Upper lobe of left lung (tissue), 6 donors: ENCODE measurements around the gene COX10. TPM values are rescaled to one million over a fixed set of nuclear protein-coding genes. Genes with fewer than 3 reads are reported as not detected.

Experiments used
- ATAC-seq, 2 donors: fragments of 200-7000 bp; cut with Tn5 transposase; one replicate each; pipeline ENCODE4 v1.9.1; 2022; ENCODE audit warnings: mild to moderate bottlenecking in 2 of 2, moderate library complexity in 2 of 2; ENCODE audit not compliant: low FRiP score in 2 of 2
- DNase-seq, 2 donors: peaks; one replicate each; pipeline ENCODE4 v3.0.0-alpha.2; 2019 to 2020
- H3K27ac ChIP-seq, 4 donors: fragments of 200-600 bp; sonication (generic); one replicate each; pipeline ENCODE4 v1.5.1; 2016 to 2019
- H3K27me3 ChIP-seq, 4 donors: fragments of 200-600 bp; sonication (generic); one replicate each; pipeline ENCODE4 v1.5.1; 2017 to 2019
- H3K36me3 ChIP-seq, 4 donors: fragments of 200-600 bp; sonication (generic); one replicate each; pipeline ENCODE4 v1.5.1; 2016 to 2019
- H3K4me1 ChIP-seq, 4 donors: fragments of 200-600 bp; sonication (generic); one replicate each; pipeline ENCODE4 v1.5.1; 2018 to 2019
- H3K4me3 ChIP-seq, 4 donors: fragments of 200-600 bp; sonication (generic); one replicate each; pipeline ENCODE4 v1.5.1; 2017 to 2019; ENCODE audit warnings: mild to moderate bottlenecking in 2 of 4, moderate library complexity in 1 of 4
- H3K9me3 ChIP-seq, 4 donors: fragments of 200-600 bp; sonication (generic); one replicate each; pipeline ENCODE4 v1.5.1; 2018 to 2019
- CTCF ChIP-seq, 6 experiments: fragments of 450-650 bp in 4 of 6; fragments of 200-600 bp in 2 of 6; sonication (generic) in 2 of 6; IDR thresholded peaks; one replicate each; pipeline ENCODE4 v1.5.1; 2016 to 2019; ENCODE audit warnings: antibody characterized with exemption in 6 of 6
- EP300 ChIP-seq, 4 donors: sonication (generic); formaldehyde crosslinking; IDR thresholded peaks; one replicate each; pipeline ENCODE4 v1.5.1; 2017; ENCODE audit warnings: antibody characterized with exemption in 4 of 4, control low read depth in 2 of 4
- POLR2A ChIP-seq, 4 donors: fragments of 450-650 bp; IDR thresholded peaks; one replicate each; pipeline ENCODE4 v1.5.1; 2016 to 2017; ENCODE audit warnings: antibody characterized with exemption in 4 of 4, mild to moderate bottlenecking in 2 of 4
- POLR2AphosphoS5 ChIP-seq, 2 donors: sonication (generic); formaldehyde crosslinking; IDR thresholded peaks; one replicate each; pipeline ENCODE4 v1.5.1; 2017; ENCODE audit warnings: antibody characterized with exemption in 2 of 2
- WGBS, 2 donors: methylation state at CpG; one replicate each; pipeline ENCODE4 v1.1.5; 2017 to 2018; 5-methylcytosine and 5-hydroxymethylcytosine counted together
- total RNA-seq, 6 donors: library from RNA; depleted of rRNA in 4 of 6; stranded (reverse); fragments of >200 nt in 4 of 6; gene quantifications; one replicate each; pipeline versions ENCODE4 v1.1.0 to v1.2.1, GENCODE V29; 2016 to 2021
- donor health status: DM: no; HTN: no; CAD: no; lungs with moderate emphysema.
- donor health status: DM: no; HTN: yes; CAD: no; lungs with severe emphysema.

Gene COX10
- total RNA-seq, 6 donors from 2014 or later, result 6.0 to 26.7 (median 16.3) TPM

- WGBS, 2 donors, result 56 to 71% methylated on average over 1 of the region's 1 CpG
- Histone ChIP-seq H3K36me3 (peaks cover 0 to 12% (median 10%) of the 10 kb centered on the region in 4 donors), H3K4me3 (no peak overlapping the region), H3K4me1 (peaks cover 0 to 4% (median 0%) of the 10 kb centered on the region in 4 donors), H3K27me3 (no peaks in the 10 kb centered on the region), H3K9me3 (no peaks in the 10 kb centered on the region), H3K27ac (no peak overlapping the region)
- ATAC-seq (no peak), DNase-seq (no peak)
- no peak for TF ChIP-seq EP300 (IDR thresholded peaks at IDR 0.05)
- no peak for TF ChIP-seq POLR2A (IDR thresholded peaks at IDR 0.05)
These were observed 31.9 kb upstream of the COX10 start for GRCh38 chr17:14037453-14037852.

GRCh38 chr17:14038206-14038605 lies 31.1 kb upstream of the COX10 start:
- peaks cover 0 to 4% (median 0%) of the 10 kb centered on the region in 4 donors for H3K4me1 ChIP-seq
- H3K27ac ChIP-seq, result no peak overlapping the region
- no peak for TF ChIP-seq EP300 (IDR thresholded peaks at IDR 0.05)
- no peak for TF ChIP-seq POLR2AphosphoS5 (IDR thresholded peaks at IDR 0.05)
- no peak for TF ChIP-seq POLR2A (IDR thresholded peaks at IDR 0.05)
- TF ChIP-seq CTCF (IDR thresholded peaks at IDR 0.05), result no peak
- 31 to 37% methylated on average over 1 of the region's 1 CpG for WGBS, 2 donors
- no peaks in the 10 kb centered on the region for H3K27me3 ChIP-seq
- no peaks in the 10 kb centered on the region for H3K9me3 ChIP-seq
- H3K36me3 ChIP-seq, result peaks cover 0 to 9% (median 5%) of the 10 kb centered on the region in 4 donors
- no peak for ATAC-seq
- no peak overlapping the region for H3K4me3 ChIP-seq
- no peak for DNase-seq

GRCh38 chr17:14042411-14042810 lies 26.9 kb upstream of the COX10 start:
- TF ChIP-seq CTCF (IDR thresholded peaks at IDR 0.05) (no peak), EP300 (IDR thresholded peaks at IDR 0.05) (no peak), POLR2AphosphoS5 (IDR thresholded peaks at IDR 0.05) (no peak), POLR2A (IDR thresholded peaks at IDR 0.05) (no peak)
- no peak overlapping the region for H3K27ac ChIP-seq
- H3K36me3 ChIP-seq, result no peaks in the 10 kb centered on the region
- H3K4me1 ChIP-seq, result peaks cover 0 to 4% (median 0%) of the 10 kb centered on the region in 4 donors
- no peak overlapping the region for H3K4me3 ChIP-seq
- no peaks in the 10 kb centered on the region for H3K27me3 ChIP-seq
- no peaks in the 10 kb centered on the region for H3K9me3 ChIP-seq
- 82 to 84% methylated on average over 4 of the region's 4 CpGs for WGBS, 2 donors
- DNase-seq, result no peak
- no peak for ATAC-seq

GRCh38 chr17:14044702-14045101 lies 24.6 kb upstream of the COX10 start:
- no peak overlapping the region for H3K4me3 ChIP-seq
- no peaks in the 10 kb centered on the region for H3K36me3 ChIP-seq
- 87% methylated on average over 1 of the region's 1 CpG for WGBS, 2 donors
- TF ChIP-seq EP300 (IDR thresholded peaks at IDR 0.05) (no peak), CTCF (IDR thresholded peaks at IDR 0.05) (no peak), POLR2A (IDR thresholded peaks at IDR 0.05) (no peak), POLR2AphosphoS5 (IDR thresholded peaks at IDR 0.05) (no peak)
- no peak for ATAC-seq
- H3K27me3 ChIP-seq, result no peaks in the 10 kb centered on the region
- DNase-seq, result no peak
- H3K27ac ChIP-seq, result no peak overlapping the region
- no peaks in the 10 kb centered on the region for H3K9me3 ChIP-seq
- no peaks in the 10 kb centered on the region for H3K4me1 ChIP-seq

- Histone ChIP-seq H3K9me3 (no peaks in the 10 kb centered on the region), H3K36me3 (peaks cover 0 to 7% (median 3%) of the 10 kb centered on the region in 4 donors), H3K27ac (no peak overlapping the region), H3K27me3 (no peaks in the 10 kb centered on the region), H3K4me1 (no peaks in the 10 kb centered on the region), H3K4me3 (no peak overlapping the region)
- no peak for TF ChIP-seq EP300 (IDR thresholded peaks at IDR 0.05)
- WGBS, 2 donors, result 86 to 96% methylated on average over 6 of the region's 6 CpGs
- ATAC-seq, result no peak
- DNase-seq, result no peak
These were observed 22.3 kb upstream of the COX10 start for GRCh38 chr17:14046978-14047377.

- Histone ChIP-seq H3K9me3 (no peaks in the 10 kb centered on the region), H3K4me3 (no peak overlapping the region), H3K27ac (no peak overlapping the region), H3K4me1 (no peaks in the 10 kb centered on the region), H3K36me3 (peaks cover 0 to 7% (median 3%) of the 10 kb centered on the region in 4 donors), H3K27me3 (no peaks in the 10 kb centered on the region)
- WGBS, 2 donors, result 79 to 84% methylated on average over 4 of the region's 4 CpGs
- DNase-seq (no peak), ATAC-seq (no peak)
- TF ChIP-seq EP300 (IDR thresholded peaks at IDR 0.05), result no peak
These were observed 21.7 kb upstream of the COX10 start for GRCh38 chr17:14047591-14047990.
